Naive B cell (primary cell): ENCODE data around the gene WFS1. TPM values are rescaled to one million over a fixed set of nuclear protein-coding genes. Genes with fewer than 3 reads are reported as not detected.

Source experiments
- ATAC-seq, 2 donors: fragments of 150-1000 bp; cut with Tn5 transposase; 2 replicates each; pipeline ENCODE4 v1.10.0; 2021; ENCODE audit warnings: low read depth in 2 of 2, mild to moderate bottlenecking in 2 of 2, moderate library complexity in 2 of 2
- DNase-seq: peaks from one replicate; pipeline ENCODE4 v3.0.0; 2022
- H3K27ac Mint-ChIP-seq, 6 donors: one replicate each; pipeline ENCODE4 v1.8.0; 2020 to 2022; ENCODE audit warnings: mild to moderate bottlenecking in 6 of 6, mixed read lengths in 6 of 6, moderate library complexity in 5 of 6, inconsistent platforms in 2 of 6
- H3K27me3 Mint-ChIP-seq, 3 donors: one replicate each; pipeline ENCODE4 v1.8.0; 2021 to 2022; ENCODE audit warnings: mixed read lengths in 3 of 3, mild to moderate bottlenecking in 1 of 3
- H3K36me3 Mint-ChIP-seq, 2 donors: one replicate each; pipeline ENCODE4 v1.8.0; 2020 to 2022; ENCODE audit warnings: mixed read lengths in 2 of 2, inconsistent platforms in 1 of 2, mild to moderate bottlenecking in 1 of 2
- H3K4me1 Mint-ChIP-seq, 3 donors: one replicate each; pipeline ENCODE4 v1.8.0; 2020 to 2022; ENCODE audit warnings: mixed read lengths in 3 of 3, inconsistent platforms in 1 of 3, mild to moderate bottlenecking in 1 of 3, moderate library complexity in 1 of 3
- H3K4me3 Mint-ChIP-seq, 8 donors: one replicate each; pipeline ENCODE4 v1.8.0; 2020 to 2022; ENCODE audit warnings: mild to moderate bottlenecking in 8 of 8, mixed read lengths in 8 of 8, moderate library complexity in 8 of 8, inconsistent platforms in 2 of 8
- H3K9me3 Mint-ChIP-seq, 7 donors: one replicate each; pipeline ENCODE4 v1.8.0; 2020 to 2022; ENCODE audit warnings: mixed read lengths in 7 of 7, mild to moderate bottlenecking in 5 of 7, inconsistent platforms in 2 of 7, moderate library complexity in 1 of 7
- polyA plus RNA-seq, 6 donors: library from polyadenylated mRNA; unstranded; fragments of 300-500 nt; fragmentation: Illumina TruSeq; gene quantifications; one replicate each; pipeline ENCODE4 v1.2.3, GENCODE V29; 2021; ENCODE audit warnings: low read depth in 6 of 6

WFS1 gene
- polyA plus RNA-seq, 6 donors from 2014 or later = 1.5 to 6.0 (median 3.1) TPM

DNA sequence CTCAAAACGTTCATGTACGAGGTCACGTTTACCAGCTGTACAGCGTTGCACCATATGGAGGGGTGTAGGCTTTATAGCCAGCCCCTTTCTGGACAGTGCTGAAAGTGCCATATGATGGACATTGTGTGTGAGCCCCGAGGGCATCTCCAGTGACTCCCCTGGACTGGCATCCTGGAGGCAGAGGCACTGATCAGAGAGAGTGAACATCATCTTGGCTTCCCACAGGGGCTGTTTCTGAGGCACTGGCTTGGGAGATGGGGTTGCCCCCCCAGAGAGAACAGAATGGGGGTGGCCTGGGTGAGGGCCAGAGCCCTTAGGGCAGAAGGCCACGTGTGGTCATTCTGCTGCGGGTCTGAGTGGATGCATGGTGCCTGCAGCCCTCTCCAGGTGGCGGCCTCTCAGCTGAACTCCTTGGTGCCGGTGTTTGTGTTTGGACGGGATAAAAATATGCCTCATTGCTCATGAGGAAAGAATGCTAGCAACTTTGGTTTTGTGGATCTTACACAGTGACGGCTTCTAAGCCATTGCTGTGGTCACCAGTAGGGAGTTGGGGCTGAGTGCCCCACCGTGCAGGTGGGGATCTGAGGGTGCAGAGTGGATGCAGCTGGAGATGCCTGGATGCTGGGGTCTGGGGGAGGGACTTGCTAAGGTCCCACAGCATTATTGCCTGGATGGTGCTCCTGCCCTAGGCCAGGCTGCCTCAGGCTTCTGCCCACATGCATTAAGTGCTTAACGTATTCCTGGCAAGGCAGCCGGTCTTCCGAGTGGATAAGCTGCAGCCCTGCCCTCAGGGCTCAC, 3.4 kb downstream of the WFS1 start:
- DNase-seq (no peak), ATAC-seq (no peak)
- peaks cover 0 to 17% (median 0%) of the 10 kb centered on the region in 3 donors for H3K27me3 Mint-ChIP-seq
- no peaks in the 10 kb centered on the region for H3K36me3 Mint-ChIP-seq
- peak overlapping the region in 3 of 8 donors; percentile 25 to 80 (median 39) for H3K4me3 Mint-ChIP-seq
- peak overlapping the region in 1 of 6 donors; percentile 12 for H3K27ac Mint-ChIP-seq
- H3K9me3 Mint-ChIP-seq = no peaks in the 10 kb centered on the region
- H3K4me1 Mint-ChIP-seq = peaks cover 24 to 32% (median 31%) of the 10 kb centered on the region in 3 donors

DNA sequence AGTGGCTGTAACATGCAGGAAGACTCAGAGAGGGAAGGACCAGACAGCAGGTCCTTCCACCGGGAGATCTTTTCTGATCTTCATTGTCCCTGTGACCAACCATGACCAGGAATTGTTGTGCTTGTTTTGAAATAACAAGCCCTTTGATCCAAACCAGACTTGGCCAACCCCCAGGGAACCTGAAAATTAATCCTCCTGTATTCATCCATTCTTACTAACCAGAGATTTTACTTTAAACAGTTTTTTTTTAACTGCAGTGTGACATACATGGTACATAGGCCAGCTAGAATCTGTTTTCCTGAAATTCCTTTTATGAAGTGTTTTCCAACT, 4.0 kb downstream of the WFS1 start:
- H3K9me3 Mint-ChIP-seq = no peaks in the 10 kb centered on the region

GRCh38 chr4:6275351-6275750, 5.7 kb downstream of the WFS1 start:
- Mint-ChIP-seq H3K4me1 (peaks cover 20 to 30% (median 21%) of the 10 kb centered on the region in 3 donors), H3K27me3 (peaks cover 0 to 17% (median 0%) of the 10 kb centered on the region in 3 donors), H3K27ac (no peak overlapping the region), H3K4me3 (peak overlapping the region in 1 of 8 donors; percentile 16), H3K9me3 (no peaks in the 10 kb centered on the region), H3K36me3 (no peaks in the 10 kb centered on the region)
- no peak for ATAC-seq
- no peak for DNase-seq

More for the DNA sequence above, 4.0 kb downstream of the WFS1 start:
- H3K4me3 Mint-ChIP-seq = peak overlapping the region in 2 of 8 donors; percentile 25 to 80
- no peak for ATAC-seq
- DNase-seq = no peak
- H3K27me3 Mint-ChIP-seq = peaks cover 0 to 17% (median 0%) of the 10 kb centered on the region in 3 donors
- H3K4me1 Mint-ChIP-seq = peaks cover 23 to 30% (median 27%) of the 10 kb centered on the region in 3 donors
- H3K27ac Mint-ChIP-seq = no peak overlapping the region
- H3K36me3 Mint-ChIP-seq = no peaks in the 10 kb centered on the region

GRCh38 chr4:6275898-6276806, 6.5 kb downstream of the WFS1 start:
- peaks cover 13 to 27% (median 20%) of the 10 kb centered on the region in 3 donors for H3K4me1 Mint-ChIP-seq
- H3K4me3 Mint-ChIP-seq = no peak overlapping the region

GRCh38 chr4:6277139-6277802, 7.6 kb downstream of the WFS1 start:
- no peak for DNase-seq
- no peak overlapping the region for H3K4me3 Mint-ChIP-seq
- peak overlapping the region in 1 of 6 donors; percentile 73 for H3K27ac Mint-ChIP-seq
- H3K9me3 Mint-ChIP-seq = no peaks in the 10 kb centered on the region
- H3K27me3 Mint-ChIP-seq = no peaks in the 10 kb centered on the region
- H3K36me3 Mint-ChIP-seq = no peaks in the 10 kb centered on the region
- no peak for ATAC-seq
- peaks cover 11 to 16% (median 16%) of the 10 kb centered on the region in 3 donors for H3K4me1 Mint-ChIP-seq

More at GRCh38 chr4:6275898-6276806, 6.5 kb downstream of the WFS1 start:
- ATAC-seq (no peak), DNase-seq (no peak)
- no peak overlapping the region for H3K27ac Mint-ChIP-seq
- no peaks in the 10 kb centered on the region for H3K9me3 Mint-ChIP-seq
- no peaks in the 10 kb centered on the region for H3K36me3 Mint-ChIP-seq
- H3K27me3 Mint-ChIP-seq = peaks cover 0 to 10% (median 0%) of the 10 kb centered on the region in 3 donors

- peak overlapping the region in 1 of 6 donors; percentile 51 for H3K27ac Mint-ChIP-seq
Observed at GRCh38 chr4:6277935-6278800, 8.5 kb downstream of the WFS1 start.

DNA sequence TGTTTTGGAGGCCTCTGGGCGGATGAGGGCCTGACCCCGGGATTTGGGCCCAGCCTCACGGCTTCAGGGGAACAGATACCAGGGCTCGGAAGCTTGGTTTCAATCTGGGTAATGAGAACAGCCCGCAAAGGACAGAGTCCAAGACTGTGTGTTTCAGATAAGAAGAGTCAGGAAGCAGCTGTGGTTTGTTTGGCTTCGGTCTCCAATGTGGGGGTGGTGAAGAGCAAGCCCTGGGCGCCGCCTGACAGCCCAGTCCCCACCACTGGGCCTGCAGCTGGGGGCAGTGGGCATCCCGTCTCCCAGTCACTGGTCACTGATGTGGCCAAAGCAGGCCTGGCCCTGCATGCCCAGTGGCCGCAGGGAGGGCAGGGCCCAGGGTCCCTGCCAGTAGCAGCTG, 9.1 kb downstream of the WFS1 start:
- Mint-ChIP-seq H3K4me1 (peaks cover 11 to 16% (median 16%) of the 10 kb centered on the region in 3 donors), H3K4me3 (peak overlapping the region in 2 of 8 donors; percentile 51 to 73), H3K27me3 (no peaks in the 10 kb centered on the region), H3K27ac (peak overlapping the region in 1 of 6 donors; percentile 51), H3K9me3 (no peaks in the 10 kb centered on the region), H3K36me3 (no peaks in the 10 kb centered on the region)
- no peak for DNase-seq
- peak in 1 of 2 donors; percentile 27 for ATAC-seq

More at GRCh38 chr4:6277935-6278800, 8.5 kb downstream of the WFS1 start:
- DNase-seq (no peak), ATAC-seq (no peak)
- Mint-ChIP-seq H3K4me3 (peak overlapping the region in 2 of 8 donors; percentile 51 to 73), H3K27me3 (no peaks in the 10 kb centered on the region), H3K36me3 (no peaks in the 10 kb centered on the region), H3K9me3 (no peaks in the 10 kb centered on the region), H3K4me1 (peaks cover 11 to 16% (median 16%) of the 10 kb centered on the region in 3 donors)

DNA sequence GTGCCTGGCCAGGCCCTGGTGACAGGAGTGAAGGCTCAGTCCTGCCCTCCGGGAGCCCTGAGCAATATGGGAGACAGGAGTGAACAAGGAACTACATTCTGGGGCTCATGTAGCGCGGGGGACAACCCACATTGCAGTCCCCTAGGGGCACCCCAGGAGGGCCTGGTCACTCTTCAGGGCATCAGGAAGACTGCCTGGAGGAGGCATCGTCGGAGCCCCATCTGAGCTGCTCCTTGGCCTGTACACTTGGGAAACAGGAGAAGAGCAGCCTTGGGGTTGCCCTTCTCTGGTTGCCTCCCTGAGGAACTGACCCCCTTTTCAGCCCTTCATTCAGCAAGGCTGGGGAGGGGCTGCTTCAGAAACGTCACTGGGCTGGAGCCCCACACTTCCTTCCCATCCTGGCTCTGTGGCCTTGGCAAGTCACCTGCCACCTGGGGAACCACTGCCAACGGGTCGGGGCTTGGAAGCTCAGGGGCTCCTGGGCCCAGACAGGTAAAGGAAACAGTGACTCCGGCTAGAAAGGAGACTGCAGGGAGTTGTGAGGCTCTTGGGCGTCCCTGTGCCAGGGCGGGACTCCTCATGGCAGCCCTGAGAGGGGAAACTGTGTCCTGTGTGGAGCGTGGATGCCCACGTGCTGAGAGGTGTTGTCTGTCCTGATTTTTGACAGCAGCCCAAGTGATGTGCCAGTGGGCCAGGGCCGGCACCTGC, 10.1 kb downstream of the WFS1 start:
- H3K4me1 Mint-ChIP-seq = peaks cover 9 to 16% (median 12%) of the 10 kb centered on the region in 3 donors
- H3K9me3 Mint-ChIP-seq = no peaks in the 10 kb centered on the region
- ATAC-seq (no peak), DNase-seq (no peak)
- H3K36me3 Mint-ChIP-seq = no peaks in the 10 kb centered on the region
- H3K27me3 Mint-ChIP-seq = no peaks in the 10 kb centered on the region
- no peak overlapping the region for H3K27ac Mint-ChIP-seq
- H3K4me3 Mint-ChIP-seq = no peak overlapping the region

GRCh38 chr4:6280365-6280996, 10.8 kb downstream of the WFS1 start:
- Mint-ChIP-seq H3K27me3 (no peaks in the 10 kb centered on the region), H3K9me3 (no peaks in the 10 kb centered on the region), H3K4me1 (peaks cover 7 to 16% (median 7%) of the 10 kb centered on the region in 3 donors), H3K4me3 (no peak overlapping the region), H3K27ac (peak overlapping the region in 2 of 6 donors; percentile 15 to 52), H3K36me3 (no peaks in the 10 kb centered on the region)
- no peak for ATAC-seq
- no peak for DNase-seq

DNA sequence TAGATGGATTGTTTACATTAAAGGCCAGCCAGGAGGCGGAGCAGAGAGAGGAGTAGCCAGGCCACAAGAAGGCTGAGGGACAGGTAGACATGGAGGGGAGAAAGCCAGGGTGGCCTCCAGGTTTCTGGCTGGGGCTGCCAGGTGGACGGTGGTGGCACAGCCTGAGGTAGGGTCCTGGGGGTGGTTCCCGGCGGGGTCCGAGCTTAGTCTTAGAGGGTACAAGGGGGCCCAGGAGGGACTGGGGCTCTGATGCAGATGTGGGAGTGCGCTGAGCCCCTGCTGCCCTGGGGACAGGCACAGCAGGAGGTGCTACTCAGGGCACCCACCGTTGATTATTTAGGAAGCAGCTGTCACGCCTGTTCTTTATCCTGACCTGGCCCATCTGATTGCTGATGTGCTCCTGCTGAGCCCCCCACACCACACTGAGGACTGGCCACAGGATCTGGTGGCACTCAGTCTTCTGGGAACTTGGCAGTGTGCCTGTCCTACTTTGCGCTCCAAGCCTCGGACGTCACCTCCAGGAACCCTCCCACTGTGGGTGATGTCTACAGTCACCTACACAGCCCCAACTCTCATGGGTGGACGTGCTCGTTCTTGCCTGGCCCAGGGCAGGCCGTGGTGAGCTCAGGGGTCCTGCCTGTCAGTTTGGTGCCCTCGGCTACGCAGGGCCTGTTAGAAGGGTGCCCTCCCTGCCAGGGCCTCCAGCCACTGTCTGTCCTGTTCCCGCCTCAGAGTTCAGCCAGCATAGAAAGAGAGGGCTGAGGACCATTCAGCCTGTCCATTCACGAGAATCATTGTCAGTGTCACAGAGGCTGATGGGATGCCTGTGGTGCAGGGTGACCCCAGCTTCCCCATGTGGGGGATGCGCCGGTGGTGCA, 12.0 kb downstream of the WFS1 start:
- Mint-ChIP-seq H3K27ac (peak overlapping the region in 1 of 6 donors; percentile 1), H3K4me3 (peak overlapping the region in 1 of 8 donors; percentile 60), H3K4me1 (peaks cover 4 to 12% (median 4%) of the 10 kb centered on the region in 3 donors), H3K9me3 (no peaks in the 10 kb centered on the region), H3K27me3 (no peaks in the 10 kb centered on the region), H3K36me3 (no peaks in the 10 kb centered on the region)
- ATAC-seq (no peak), DNase-seq (no peak)

DNA sequence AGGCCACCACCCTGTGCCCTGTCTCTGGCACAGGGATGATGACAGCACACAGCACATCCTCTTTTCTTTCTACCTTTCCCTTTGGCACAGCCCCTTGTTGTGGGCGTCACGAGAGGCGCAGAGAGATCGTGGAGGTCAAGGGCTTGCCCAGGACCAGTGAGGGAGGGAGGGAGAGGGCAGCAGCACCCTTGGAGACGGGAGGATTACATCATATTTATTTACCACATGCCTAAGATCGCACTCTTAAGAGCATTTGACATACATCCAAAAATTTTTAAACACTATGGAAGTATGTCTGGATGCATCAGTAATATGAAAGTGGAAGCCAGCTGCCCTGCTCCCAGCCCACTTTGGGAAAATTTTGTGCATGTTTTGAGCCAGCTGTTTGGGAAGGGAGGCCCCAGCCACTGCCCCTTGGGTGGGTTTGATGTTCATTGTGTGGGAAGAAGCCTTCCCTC, 12.7 kb downstream of the WFS1 start:
- DNase-seq = no peak
- H3K36me3 Mint-ChIP-seq = no peaks in the 10 kb centered on the region
- H3K4me1 Mint-ChIP-seq = peaks cover 4 to 12% (median 4%) of the 10 kb centered on the region in 3 donors
- no peaks in the 10 kb centered on the region for H3K27me3 Mint-ChIP-seq
- H3K27ac Mint-ChIP-seq = peak overlapping the region in 2 of 6 donors; percentile 1 to 20
- no peaks in the 10 kb centered on the region for H3K9me3 Mint-ChIP-seq
- no peak overlapping the region for H3K4me3 Mint-ChIP-seq
- ATAC-seq = no peak
